Stimulated activated CD8-positive, alpha-beta memory T cell treated with anti-CD3 and anti-CD28 coated beads, Interleukin-7, amount 100 ng/mL, for 1 hour (primary cell): ENCODE results near the gene TSPYL1.
"Not testable (repeated sequence)": the region's sequence is repeated elsewhere in the genome, so short reads cannot be mapped to it uniquely, and the experiment has no call there.

Experiments
- DNase-seq, 2 donors: peaks; one replicate each; pipeline ENCODE4 v3.0.0-alpha.2; 2020; ENCODE audit warnings: low read depth in 2 of 2

The TSPYL1 gene

GRCh38 chr6:116279232-116280160 lies at the start of gene TSPYL1:
Gene TSPYL1 (minus strand): TSS chr6:116279930. CDS start chr6:116279830, 100 bp downstream.
- DNase-seq: peak; percentile 82 to 88

GRCh38 chr6:116329156-116329555 lies 49.4 kb upstream of the TSPYL1 start:
- DNase-seq: no peak

- no peak for DNase-seq
Observed at GRCh38 chr6:116328528-116328903, 48.8 kb upstream of the TSPYL1 start.

GRCh38 chr6:116327803-116328527 lies 48.2 kb upstream of the TSPYL1 start:
- DNase-seq: no peak

- DNase-seq: no peak
Observed at GRCh38 chr6:116326996-116327395, 47.3 kb upstream of the TSPYL1 start.

GRCh38 chr6:116326181-116326671 lies 46.5 kb upstream of the TSPYL1 start:
- DNase-seq: no peak

GRCh38 chr6:116325634-116326132 lies 46.0 kb upstream of the TSPYL1 start:
- not testable (repeated sequence) for DNase-seq

GRCh38 chr6:116323863-116324262 lies 44.1 kb upstream of the TSPYL1 start:
- DNase-seq: no peak

GRCh38 chr6:116321933-116322332 lies 42.2 kb upstream of the TSPYL1 start:
- DNase-seq: not testable (repeated sequence)

GRCh38 chr6:116316772-116317467 lies 37.2 kb upstream of the TSPYL1 start:
- DNase-seq: no peak

- DNase-seq: no peak
Observed at GRCh38 chr6:116314878-116315277, 35.1 kb upstream of the TSPYL1 start.

- no peak for DNase-seq
Observed at GRCh38 chr6:116314218-116314617, 34.5 kb upstream of the TSPYL1 start.

GRCh38 chr6:116313101-116313776 lies 33.5 kb upstream of the TSPYL1 start:
- DNase-seq: no peak

- DNase-seq: no peak
Observed at GRCh38 chr6:116309657-116310056, 29.9 kb upstream of the TSPYL1 start.

GRCh38 chr6:116309001-116309400 lies 29.3 kb upstream of the TSPYL1 start:
- DNase-seq: no peak

- DNase-seq: no peak
Observed at GRCh38 chr6:116307633-116308032, 27.9 kb upstream of the TSPYL1 start.

GRCh38 chr6:116307001-116307400 lies 27.3 kb upstream of the TSPYL1 start:
- no peak for DNase-seq

- DNase-seq: no peak
Observed at GRCh38 chr6:116304538-116305097, 24.9 kb upstream of the TSPYL1 start.

GRCh38 chr6:116301104-116301503 lies 21.4 kb upstream of the TSPYL1 start:
- DNase-seq: no peak

- DNase-seq: no peak
Observed at GRCh38 chr6:116300566-116300965, 20.8 kb upstream of the TSPYL1 start.

GRCh38 chr6:116298973-116299372 lies 19.2 kb upstream of the TSPYL1 start:
- no peak for DNase-seq
